ENCODE results near the gene STK32C.
"Not testable (repeated sequence)": the region's sequence is repeated elsewhere in the genome, so short reads cannot be mapped to it uniquely, and the experiment has no call there.

The STK32C gene

GRCh38 chr10:132316133-132316532 lies 8.4 kb upstream of the STK32C start:
- DNase-seq, result no peak

GRCh38 chr10:132314881-132315280 lies 7.1 kb upstream of the STK32C start:
- not testable (repeated sequence) for DNase-seq

- no peak for DNase-seq
Observed at GRCh38 chr10:132314336-132314735, 6.6 kb upstream of the STK32C start.

GRCh38 chr10:132313865-132314264 lies 6.1 kb upstream of the STK32C start:
- no peak for DNase-seq

GRCh38 chr10:132313305-132313704 lies 5.6 kb upstream of the STK32C start:
- DNase-seq, result no peak

- no peak for DNase-seq
Observed at GRCh38 chr10:132311338-132311939, 3.7 kb upstream of the STK32C start.

- no peak for DNase-seq
Observed at GRCh38 chr10:132310701-132311337, 3.1 kb upstream of the STK32C start.

GRCh38 chr10:132309879-132310591 lies 2.3 kb upstream of the STK32C start:
- DNase-seq, result no peak

GRCh38 chr10:132309471-132309865 lies 1.7 kb upstream of the STK32C start:
- no peak for DNase-seq

- no peak for DNase-seq
Observed at GRCh38 chr10:132308587-132309470, 1.1 kb upstream of the STK32C start.

- DNase-seq, result peak in 4 of 5 donors; percentile 13 to 34 (median 28)
Observed at GRCh38 chr10:132306864-132307751, 642 bp downstream of the STK32C start.

GRCh38 chr10:132306343-132306685 lies 1.4 kb downstream of the STK32C start:
- DNase-seq, result no peak

- no peak for DNase-seq
Observed at GRCh38 chr10:132305654-132306342, 2.0 kb downstream of the STK32C start.

- DNase-seq, result no peak
Observed at GRCh38 chr10:132304756-132305509, 2.8 kb downstream of the STK32C start.

- DNase-seq, result no peak
Observed at GRCh38 chr10:132303361-132304115, 4.2 kb downstream of the STK32C start.

- no peak for DNase-seq
Observed at GRCh38 chr10:132302421-132303310, 5.1 kb downstream of the STK32C start.

- DNase-seq, result peak in 1 of 5 donors; percentile 5
Observed at GRCh38 chr10:132301371-132302330, 6.1 kb downstream of the STK32C start.

GRCh38 chr10:132300582-132300981 lies 7.2 kb downstream of the STK32C start:
- DNase-seq, result no peak
